Jurkat, Clone E6-1 (cell line): Measurements from ENCODE around the gene PLA2G1B. TPM values are rescaled to one million over a fixed set of nuclear protein-coding genes. Genes with fewer than 3 reads are reported as not detected.

Source experiments
- DNase-seq: peaks from one replicate; pipeline ENCODE4 v3.0.0-alpha.2; 2011; ENCODE audit warnings: low read depth, low spot score
- H3K4me3 ChIP-seq: 2 replicates; pipeline ENCODE4 v1.5.1; 2011; ENCODE audit warnings: mild to moderate bottlenecking, low read length, control low read depth, moderate library complexity
- polyA plus RNA-seq: library from polyadenylated mRNA; unstranded; fragments of >200 nt; gene quantifications from one replicate; pipeline ENCODE4 v1.2.1, GENCODE V29; 2012; ENCODE audit warnings: missing spikeins; ENCODE audit not compliant: insufficient read length, insufficient read depth

PLA2G1B gene
- not detected for polyA plus RNA-seq

DNA sequence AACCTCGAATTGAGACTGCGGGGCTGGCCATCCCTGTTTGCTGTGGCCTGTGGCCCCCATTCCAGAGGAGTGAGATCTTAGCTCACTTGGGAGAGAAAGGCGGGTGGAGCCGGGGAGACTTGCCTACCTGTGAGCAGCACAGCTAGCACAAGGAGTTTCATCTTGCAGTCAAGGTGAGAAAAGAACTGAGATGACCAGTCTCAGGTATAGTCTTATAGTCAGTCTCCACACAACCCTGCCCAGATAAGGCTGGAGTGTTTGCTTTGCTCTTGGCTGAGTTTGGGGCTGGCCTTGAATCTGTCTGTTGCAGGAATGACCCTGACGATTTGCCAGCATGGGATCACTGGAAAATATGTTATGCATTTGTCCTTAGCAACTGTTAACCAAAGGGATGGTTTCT lies at the start of gene PLA2G1B:
PLA2G1B (minus strand) TSS at position 187 of the 400 bp plus-strand sequence; CDS start at position 161, 26 bp downstream.
- DNase-seq = no peak
- no peak within 1 kb of the TSS for H3K4me3 ChIP-seq

DNA sequence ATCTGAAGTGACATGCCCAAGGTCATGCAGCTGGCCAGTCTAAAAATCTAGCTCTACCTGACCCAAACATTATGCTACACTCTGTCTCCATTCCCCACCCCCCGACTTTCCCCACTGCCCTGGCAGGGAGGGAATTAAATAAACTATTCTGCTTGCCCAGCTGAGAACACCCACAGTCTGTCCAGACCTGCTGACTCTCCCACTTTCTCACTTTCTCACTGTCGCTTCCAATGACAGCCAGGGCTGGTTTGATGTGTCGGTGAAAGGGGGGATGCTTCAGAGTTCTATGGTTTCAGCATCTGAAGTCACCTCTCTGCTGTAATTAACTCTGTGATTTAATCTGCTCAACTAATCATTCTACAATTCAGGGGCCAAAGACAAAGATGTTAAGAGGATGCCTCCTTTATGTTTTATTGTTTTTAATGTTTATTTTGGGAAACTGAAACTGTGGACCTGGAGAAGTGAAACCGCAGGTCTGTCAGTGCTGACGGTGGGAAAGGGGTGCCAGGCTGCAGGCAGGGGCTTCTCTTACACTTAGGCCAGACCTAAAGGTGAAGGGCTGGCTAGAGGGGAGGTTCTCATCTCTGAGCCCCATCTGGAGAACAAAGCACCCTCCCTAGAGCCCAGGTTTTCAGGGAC lies 49.5 kb upstream of the PLA2G1B start:
- no peak overlapping the region for H3K4me3 ChIP-seq
- no peak for DNase-seq

DNA sequence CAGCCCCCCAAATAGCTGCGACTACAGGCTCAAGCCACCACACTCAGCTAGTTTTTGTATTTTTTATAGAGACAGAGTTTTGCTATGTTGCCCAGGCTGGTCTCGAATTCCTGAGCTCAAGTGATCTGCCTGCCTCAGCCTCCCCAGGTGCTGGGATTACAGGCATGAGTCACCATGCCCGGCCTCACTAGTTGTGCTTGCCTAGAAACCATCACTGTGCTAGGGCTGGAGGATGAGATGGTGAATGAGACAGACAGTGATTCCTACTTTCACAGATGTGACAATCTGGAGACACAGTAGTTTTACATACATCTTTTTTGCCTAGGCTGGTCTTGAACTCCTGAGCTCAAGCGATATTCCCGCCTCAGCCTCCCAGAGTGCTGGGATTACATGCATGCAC lies 48.8 kb upstream of the PLA2G1B start:
- no peak overlapping the region for H3K4me3 ChIP-seq
- no peak for DNase-seq

DNA sequence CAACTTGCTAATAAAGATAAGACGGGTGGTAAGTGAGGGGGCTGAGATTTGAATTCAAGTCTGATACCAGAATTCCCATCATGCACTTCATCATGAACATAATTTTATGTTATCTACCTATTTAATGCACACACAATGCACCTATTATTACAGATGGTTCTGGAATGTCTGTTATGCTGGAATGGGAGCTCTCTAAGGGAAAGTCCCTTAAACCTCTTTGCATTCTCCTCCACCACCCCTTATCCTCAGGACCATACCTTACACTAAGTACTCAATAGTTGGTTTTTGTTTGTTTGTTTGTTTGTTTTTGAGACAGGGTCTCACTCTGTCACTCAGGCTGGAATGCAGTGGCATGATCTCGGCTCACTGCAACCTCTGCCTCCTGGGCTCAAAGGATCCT lies 48.4 kb upstream of the PLA2G1B start:
- no peak overlapping the region for H3K4me3 ChIP-seq
- no peak for DNase-seq

DNA sequence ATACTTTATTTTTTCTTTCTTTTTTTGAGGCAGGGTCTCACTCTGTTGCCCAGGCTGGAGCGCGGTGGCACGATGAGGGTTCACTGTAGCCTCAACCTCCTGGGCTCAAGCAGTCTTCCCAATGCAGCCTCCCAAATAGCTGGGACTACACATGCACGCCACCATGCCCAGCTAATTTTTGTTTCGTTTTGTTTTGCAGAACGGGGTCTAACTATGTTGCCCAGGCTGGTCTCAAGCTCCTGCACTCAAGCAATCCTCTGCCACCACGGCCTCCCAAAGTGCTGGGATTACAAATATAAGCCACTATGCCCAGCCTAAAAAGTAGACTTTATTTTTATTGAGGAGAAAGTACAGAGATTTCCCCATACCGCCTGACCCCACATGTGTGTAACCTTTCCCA lies 46.1 kb upstream of the PLA2G1B start:
- no peak for DNase-seq
- no peak overlapping the region for H3K4me3 ChIP-seq

DNA sequence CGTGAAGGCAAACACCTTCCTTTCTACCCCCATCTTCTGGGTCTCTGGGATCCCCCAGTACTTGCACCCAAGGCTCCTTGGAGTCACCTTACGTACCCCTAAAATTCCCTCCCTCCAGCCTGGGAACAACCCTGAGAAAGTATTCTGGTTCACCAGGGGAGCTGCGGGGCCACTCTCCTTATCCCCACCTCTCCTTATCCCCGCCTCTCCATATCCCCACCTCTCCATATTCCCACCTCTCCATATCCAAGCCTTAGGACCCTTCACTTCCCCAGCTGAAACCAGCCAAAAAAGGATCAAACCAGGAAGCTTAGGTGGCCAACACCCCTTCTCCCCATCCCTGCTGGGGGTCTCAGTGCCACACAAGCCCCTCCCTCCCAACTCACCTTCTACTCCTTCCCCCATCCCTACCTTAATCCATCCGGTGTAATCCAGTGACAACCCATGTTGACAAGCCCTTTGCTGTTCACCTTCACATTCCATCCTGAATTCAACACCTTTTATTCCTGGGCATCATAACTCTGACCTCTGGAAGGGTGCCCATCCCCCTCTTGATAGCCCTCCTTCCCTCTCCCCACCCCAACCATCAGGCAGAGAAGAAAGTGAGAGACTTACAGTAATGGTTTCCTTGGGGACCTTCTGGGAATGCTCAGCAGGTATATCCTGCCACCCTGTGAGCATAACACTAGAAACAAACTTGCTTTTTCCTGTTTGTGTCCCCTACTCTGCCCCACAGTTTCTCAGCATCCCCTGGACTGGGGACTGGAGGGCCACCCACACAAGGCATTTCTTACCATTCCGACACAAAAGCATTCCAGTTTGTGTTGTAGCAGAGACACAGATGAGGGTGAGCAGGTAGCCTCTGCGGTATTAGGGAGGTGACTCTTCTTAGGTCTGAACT lies 43.0 kb upstream of the PLA2G1B start:
- no peak for DNase-seq
- no peak overlapping the region for H3K4me3 ChIP-seq

DNA sequence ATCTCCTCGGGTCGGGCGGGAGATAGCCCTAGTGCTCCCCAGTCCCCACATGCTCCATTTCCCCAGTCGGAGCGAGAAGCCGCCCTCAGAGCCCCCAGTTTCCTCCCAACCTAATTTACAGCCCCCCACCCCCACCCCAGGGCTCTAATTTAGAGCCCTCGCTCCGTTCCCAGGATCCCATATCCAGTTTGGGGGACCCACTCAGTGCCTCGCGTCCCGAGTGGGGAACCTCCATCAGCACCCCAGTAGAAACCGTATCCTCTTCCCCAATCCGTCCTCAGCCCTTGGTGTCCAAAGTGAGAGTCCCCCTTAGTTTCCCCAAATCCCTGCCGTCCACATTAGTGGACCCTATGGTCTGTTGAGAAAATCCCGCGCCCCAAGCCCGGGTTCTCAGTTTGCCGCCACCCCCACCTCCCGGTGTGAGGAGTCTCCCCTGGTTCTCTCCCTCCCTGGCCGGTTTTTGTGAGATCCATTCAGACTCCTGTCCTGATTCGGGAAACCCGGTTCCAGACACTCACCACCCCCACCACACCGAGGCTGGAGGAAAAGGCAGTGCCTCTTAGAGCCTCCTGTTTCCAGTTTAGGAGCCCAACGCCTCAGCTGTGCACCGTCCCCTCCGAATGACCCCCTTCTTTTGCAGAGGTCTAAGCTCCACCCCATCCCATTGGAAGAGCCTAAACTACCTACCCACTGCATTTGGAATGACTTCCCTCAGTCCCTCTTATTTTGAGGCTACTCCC lies 42.2 kb upstream of the PLA2G1B start:
- DNase-seq = no peak
- no peak overlapping the region for H3K4me3 ChIP-seq

DNA sequence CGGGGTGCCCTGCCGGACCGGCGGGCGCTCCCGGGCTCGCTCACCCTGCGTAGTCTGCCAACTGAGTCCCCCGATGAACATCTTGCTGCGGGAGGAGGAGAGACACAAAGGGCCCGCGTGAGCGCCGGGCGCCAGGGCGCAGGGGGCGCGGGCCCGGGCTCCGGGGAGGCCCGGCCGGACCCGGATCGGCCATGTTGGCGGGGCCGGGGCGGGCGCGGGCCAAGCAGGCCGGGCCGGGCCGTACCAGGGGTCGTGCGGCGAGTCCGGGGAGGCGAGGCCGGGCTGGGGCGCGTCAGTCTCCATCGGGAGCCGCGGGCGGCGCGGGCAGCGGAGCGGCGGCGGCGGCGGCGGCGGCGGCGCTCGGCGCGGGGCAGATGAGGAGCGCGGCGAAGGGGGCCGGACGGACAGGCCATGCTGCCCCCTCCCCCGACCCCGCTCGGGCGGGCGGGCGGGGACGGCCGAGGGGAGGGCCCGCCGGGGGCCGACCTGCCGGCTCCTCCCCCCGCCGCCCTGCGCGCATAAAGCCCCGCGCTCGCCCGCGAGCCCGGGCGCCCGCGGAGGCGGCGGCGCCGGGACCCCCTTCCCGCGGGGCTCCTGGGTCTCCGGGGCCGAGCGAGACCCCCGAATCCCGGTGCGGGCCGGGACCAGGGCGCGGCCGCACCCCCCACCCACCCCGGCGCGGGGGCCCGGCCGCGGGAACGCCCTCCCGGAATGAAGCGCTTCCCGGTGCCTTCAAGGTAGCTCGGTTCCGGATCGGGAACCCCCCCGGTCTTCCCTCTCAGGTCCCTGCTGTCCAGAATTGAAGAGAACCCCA lies 41.4 kb upstream of the PLA2G1B start, which contains the start of gene MSI1:
MSI1 (minus strand) TSS at position 376 of the 814 bp plus-strand sequence; CDS start at position 303, 73 bp downstream.
- H3K4me3 ChIP-seq = no peak within 1 kb of the TSS
- no peak for DNase-seq

DNA sequence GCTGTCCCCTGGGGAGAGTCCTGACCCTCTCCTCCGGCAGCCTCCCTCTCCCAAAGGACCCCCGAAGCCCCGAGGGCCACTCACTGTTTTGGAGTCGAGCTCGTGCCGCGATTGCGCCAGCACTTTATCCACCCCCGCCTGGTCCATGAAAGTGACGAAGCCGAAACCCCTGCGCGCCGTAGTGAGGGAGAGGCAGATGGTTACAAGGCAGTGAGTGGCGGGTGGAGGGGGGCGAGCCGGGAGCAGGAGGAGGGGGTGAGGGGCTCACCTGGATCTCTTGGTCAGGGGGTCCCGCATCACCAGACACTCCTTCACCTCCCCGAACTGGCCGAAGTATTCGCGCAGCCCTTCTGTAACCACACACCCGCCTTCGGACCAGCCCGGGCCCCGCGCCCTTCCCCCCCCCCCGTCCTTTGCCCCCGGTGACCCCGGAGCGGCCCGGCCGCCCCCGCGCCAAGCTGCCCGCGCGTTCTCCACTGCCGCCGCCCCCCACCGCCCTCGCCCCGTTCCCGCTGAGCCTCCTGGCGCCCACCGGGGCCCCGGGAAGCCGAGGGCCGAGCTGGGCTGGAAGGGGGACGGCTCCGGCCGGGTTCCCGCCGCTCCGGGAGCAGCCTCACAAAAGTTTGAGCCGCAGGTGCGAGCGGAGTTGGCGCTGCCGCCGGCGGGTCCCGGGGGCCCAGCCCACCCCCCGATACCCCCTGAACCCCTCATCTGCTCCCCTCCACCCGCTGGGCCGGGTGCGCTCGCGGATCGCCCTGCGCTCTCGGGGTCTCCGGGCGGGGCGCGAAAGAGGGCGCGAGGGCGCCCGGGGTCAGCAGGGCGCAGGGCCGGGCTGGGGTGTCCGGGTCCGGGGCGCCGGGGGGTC lies 40.6 kb upstream of the PLA2G1B start:
- no peak overlapping the region for H3K4me3 ChIP-seq
- no peak for DNase-seq

DNA sequence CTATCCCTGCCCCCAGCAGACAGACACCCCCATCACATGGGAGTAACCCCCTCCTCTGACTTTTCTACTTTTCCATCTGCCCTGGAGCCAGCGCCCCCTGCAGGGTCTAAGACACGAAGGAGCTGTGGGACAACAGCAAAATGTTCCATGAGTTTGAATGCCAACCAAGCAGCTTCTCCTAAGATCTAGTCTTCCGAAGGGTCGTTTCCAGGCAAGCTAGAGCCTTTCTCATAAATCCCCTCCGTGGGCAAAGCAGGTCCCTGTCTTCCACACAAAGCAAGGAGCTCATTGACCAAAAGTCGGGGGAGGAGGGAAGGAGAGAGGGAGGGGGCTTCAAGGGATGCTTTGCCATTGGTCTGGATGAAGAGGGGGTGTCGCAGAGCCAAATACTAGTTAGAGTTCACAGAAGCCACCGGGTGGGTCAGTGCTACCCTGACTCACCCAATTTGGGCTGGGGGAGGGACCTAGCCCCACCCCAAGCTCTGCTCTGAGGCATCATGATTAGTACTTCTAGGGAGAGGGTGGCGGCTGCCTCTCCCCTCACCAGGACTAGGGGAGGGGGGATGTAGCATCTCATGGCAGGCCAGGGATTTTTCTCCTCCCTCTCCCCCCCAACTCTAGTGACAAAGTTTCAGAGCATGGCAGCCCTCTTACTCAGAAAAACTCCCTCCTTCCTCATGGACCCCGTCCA lies 39.8 kb upstream of the PLA2G1B start:
- DNase-seq = no peak
- H3K4me3 ChIP-seq = no peak overlapping the region

DNA sequence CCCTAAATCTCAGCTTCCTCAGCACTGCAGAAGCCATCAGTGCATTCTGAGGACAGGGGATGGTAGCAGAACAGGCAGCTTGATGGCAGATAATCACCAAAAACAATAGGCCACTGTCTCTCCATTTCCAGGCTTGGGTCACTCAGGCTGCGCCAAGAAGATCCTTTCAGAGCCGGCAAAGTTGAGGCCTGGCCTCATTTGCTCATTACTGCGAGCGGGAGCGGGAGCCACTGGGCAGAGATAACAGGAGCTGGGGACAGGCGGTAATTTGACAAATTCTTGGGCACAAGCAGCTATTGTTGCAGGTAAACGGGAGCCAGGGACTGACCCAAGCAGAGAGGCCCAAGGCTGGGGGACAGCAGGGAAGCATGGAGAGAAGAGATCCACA lies 39.3 kb upstream of the PLA2G1B start:
- no peak for DNase-seq
- H3K4me3 ChIP-seq = no peak overlapping the region

DNA sequence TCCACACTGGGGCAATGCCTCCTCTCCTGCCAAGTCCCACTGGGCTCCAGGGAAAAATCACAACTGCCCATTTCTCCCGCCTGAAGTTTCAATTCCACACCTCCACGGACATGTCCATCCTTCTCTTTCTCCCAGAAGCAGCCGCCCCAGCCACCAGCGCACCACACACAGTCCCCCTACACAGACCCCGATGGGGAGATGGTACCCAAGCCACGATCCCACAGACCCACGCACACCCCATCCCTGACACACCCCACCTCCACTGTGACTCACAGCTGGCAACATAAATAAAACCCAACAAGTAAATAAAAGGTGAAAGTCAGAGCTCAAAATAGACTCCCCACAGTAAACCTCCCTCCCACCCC lies 38.7 kb upstream of the PLA2G1B start:
- no peak overlapping the region for H3K4me3 ChIP-seq
- no peak for DNase-seq

DNA sequence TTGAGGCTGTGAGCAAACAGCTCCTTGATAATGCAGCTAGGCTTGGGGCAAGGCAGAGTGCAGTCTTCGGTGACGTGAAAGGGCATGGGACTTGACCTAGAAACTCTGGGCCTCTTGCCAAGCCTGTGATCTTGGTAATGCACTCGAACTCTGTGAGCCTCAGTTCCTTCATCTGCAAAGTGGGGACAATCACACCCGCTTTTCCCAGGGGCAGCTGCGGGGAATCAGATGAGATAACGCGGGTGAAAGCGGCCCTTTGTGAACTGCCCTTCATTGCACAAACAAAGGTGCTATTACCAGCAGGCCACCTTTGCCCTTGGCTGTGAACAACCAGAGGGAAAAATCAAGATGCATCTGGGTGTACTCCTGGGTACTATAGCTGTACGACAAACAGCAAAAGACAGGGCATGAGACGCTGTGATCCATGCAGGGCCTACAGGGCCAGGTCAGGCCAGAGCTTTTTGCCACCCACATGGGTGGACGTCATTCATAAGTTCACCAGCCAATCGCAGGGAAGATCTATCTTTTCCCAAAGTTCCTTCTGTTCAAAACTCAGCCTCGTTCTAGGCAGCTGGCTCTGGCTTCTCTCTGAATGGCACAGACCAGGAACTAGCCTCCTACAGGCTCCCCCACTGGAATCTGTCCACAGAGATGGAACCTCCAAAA lies 38.2 kb upstream of the PLA2G1B start:
- H3K4me3 ChIP-seq = no peak overlapping the region
- peak; percentile 10 for DNase-seq

DNA sequence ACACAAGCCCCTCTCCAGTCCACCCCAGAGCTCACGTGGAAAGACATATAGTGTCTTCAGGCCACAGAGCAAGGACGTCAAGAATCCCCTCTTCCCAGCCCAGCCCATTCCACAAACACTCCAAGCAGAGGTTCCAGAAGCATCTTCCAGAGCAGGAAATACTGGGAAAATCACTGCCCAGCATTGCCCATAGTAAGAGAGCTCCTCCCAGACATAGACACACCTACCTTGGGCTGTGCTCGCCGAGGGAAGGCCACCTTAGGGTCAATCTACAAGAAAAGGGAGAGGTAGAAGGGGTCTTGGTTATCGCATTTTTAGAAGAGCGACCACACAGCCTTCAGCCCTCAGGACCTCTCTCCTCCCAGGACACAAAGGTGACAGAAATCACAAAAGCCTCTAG lies 36.9 kb upstream of the PLA2G1B start:
- H3K4me3 ChIP-seq = no peak overlapping the region
- DNase-seq = no peak

DNA sequence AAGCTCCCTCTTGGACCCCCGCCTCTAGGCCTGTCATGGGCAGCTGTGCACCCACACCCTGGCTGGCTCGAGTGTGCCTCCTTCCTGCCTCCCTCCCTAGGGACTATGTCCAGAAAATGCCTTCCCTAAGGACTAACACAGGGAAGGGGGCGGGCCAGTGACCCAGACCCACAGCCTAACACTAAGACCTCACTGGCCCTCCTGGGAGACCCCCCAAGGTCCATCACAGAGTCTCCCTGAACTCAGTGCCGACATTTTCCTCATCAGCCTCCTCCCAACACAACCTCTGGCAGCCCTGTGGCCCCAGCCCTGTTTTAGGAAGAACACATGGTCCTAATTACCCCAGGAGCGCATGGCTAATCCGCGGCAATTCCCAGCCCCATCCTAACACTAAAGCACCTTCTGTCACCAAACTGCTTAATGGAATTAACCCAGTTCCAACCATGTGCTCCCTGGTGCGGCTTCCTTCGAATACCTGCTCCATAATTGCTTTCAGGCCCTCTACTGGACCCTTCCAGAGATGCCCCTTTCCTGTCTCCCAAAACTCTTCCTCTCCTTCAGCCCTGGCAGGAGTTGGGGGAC lies 35.8 kb upstream of the PLA2G1B start:
- H3K4me3 ChIP-seq = no peak overlapping the region
- no peak for DNase-seq

DNA sequence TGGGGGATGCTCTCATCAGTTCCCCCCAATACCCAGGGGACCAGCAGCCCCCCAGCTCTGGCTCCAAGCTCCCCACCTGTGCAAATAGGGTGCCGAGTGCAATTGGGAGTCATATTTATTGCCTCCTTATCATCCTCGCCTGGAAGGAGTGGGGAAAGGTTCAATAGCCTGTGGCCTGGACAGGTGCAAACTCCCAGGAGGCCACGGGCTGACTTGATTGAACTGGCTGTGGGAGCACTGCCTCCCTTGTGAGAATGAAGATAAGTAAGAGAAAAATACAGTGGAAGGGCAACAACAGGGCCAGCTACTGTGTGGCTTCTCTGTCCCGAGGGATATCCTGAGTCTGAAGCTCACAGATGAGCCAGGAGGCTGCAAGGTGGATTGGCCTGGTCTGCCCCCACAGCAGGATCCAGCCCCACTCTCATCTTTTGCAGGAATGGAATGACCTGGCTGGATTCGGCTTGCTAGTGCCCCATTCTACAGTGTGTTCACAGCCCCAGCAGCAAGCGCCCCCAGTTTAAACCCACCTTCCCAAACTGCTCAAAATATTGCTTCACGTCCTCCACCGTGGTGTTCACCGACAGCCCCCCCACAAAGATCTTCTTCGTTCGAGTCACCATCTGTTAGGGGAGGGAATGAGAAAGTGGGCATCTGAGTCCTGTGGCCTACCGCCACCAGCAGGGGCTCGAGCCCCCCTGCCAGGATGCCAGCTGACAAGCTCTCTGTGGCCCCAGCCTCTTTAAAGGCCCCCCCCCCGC lies 35.1 kb upstream of the PLA2G1B start:
- no peak for DNase-seq
- H3K4me3 ChIP-seq = no peak overlapping the region
